GM13977 (cell line): ENCODE measurements around the gene CDH7.

Source experiments
- DNase-seq: peaks from one replicate; pipeline ENCODE4 v3.0.0; 2012; ENCODE audit warnings: low spot score
- in situ Hi-C: fragments of 300-500 bp; cut with MboI; formaldehyde crosslinking; loops from one replicate; pipeline ENCODE4 v1.12.0; 2022; ENCODE audit warnings: low sequenced_read_pairs, low pct_unique_long_range_greater_than_20kb, mixed read lengths, inconsistent platforms; ENCODE audit not compliant: unreplicated experiment
- TF ChIP-seq, protein P1 (sequence below): IDR thresholded peaks from 2 replicates; pipeline ENCODE4 v1.5.1; 2012; ENCODE audit warnings: mild to moderate bottlenecking, control low read depth; ENCODE audit not compliant: insufficient read depth; ENCODE audit errors: extremely low read depth, missing control alignments

Gene CDH7

DNA sequence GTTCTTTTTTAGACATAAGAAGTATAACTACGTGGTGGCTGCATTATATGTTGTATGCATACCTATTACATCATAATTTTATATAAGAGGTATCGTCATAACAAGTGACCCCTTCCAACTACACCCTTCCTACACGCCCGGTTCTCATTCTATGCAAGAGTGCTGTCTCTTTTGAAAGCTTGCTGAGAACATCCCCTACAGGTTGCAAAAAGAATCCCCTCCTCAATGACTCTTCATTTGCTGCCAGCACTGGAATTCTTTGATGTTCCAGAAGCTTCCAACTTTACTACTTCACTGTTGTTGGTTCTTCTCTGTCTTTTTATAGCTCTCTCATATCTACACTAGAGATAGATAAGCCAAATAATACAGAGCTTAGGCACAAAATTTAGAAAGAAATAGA lies 66.4 kb downstream of the CDH7 start:
- DNase-seq = no peak
- in situ Hi-C loops = no loop called here
- TF ChIP-seq, protein P1, sequence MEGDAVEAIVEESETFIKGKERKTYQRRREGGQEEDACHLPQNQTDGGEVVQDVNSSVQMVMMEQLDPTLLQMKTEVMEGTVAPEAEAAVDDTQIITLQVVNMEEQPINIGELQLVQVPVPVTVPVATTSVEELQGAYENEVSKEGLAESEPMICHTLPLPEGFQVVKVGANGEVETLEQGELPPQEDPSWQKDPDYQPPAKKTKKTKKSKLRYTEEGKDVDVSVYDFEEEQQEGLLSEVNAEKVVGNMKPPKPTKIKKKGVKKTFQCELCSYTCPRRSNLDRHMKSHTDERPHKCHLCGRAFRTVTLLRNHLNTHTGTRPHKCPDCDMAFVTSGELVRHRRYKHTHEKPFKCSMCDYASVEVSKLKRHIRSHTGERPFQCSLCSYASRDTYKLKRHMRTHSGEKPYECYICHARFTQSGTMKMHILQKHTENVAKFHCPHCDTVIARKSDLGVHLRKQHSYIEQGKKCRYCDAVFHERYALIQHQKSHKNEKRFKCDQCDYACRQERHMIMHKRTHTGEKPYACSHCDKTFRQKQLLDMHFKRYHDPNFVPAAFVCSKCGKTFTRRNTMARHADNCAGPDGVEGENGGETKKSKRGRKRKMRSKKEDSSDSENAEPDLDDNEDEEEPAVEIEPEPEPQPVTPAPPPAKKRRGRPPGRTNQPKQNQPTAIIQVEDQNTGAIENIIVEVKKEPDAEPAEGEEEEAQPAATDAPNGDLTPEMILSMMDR = no peak

DNA sequence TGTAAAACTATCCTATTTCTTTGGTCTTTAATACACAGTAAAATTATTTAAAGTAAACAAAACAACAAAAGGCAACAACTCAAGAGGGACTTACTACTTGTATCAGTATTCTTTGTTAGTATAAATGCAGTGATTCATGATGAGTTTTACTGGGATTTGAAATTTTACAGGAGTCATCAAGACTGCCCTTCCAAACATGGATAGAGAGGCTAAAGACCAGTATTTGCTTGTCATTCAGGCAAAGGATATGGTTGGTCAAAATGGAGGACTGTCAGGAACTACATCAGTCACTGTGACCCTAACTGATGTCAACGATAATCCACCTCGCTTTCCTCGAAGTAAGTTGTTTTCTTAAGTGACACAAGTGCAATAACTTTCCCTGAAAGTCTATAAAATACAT lies 71.1 kb downstream of the CDH7 start:
- TF ChIP-seq, protein P1 = no peak
- DNase-seq = no peak
- in situ Hi-C loops = no loop called here

DNA sequence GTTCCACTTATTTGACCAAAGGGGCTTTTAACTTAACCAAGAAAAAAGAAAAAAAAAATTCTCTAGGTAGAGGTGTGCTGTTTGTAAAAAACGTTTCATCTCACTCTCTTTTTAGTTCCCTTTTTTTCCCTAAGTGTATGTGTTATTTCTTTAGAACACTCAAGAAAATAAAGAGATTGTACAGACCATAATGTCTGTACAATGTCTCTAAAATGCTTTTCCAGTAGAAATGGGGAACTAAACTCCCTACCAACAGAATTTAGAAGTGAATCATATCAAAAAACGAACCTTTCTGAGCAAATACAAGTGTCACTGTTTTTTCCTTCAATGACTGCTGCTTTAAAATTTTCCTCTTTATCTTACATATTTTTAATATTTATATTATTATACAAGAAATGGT lies 72.0 kb downstream of the CDH7 start:
- in situ Hi-C loops = no loop called here
- TF ChIP-seq, protein P1 = no peak
- no peak for DNase-seq

DNA sequence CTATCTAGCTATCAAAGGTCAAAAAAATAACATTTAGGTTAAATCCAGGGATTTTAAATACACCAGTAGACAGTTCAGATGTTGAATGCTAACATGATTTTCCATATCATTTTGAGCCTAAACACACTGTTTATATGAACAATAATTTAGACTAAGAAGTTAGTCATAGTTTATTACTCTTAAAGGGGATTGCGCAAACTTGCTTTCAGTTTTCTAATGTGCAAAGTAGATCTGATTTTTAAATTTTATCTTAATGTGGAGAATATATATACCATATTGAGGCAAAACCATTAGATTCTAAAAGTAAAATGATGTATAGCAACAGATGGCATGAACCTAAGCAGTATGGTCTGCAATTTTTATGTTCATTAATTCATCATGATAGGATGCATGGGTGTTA lies 76.6 kb downstream of the CDH7 start:
- in situ Hi-C loops = no loop called here
- DNase-seq = no peak
- TF ChIP-seq, protein P1 = no peak

GRCh38 chr18:65835881-65836280 lies 85.1 kb downstream of the CDH7 start:
- TF ChIP-seq, protein P1 = no peak
- DNase-seq = no peak
- in situ Hi-C loops = no loop called here

DNA sequence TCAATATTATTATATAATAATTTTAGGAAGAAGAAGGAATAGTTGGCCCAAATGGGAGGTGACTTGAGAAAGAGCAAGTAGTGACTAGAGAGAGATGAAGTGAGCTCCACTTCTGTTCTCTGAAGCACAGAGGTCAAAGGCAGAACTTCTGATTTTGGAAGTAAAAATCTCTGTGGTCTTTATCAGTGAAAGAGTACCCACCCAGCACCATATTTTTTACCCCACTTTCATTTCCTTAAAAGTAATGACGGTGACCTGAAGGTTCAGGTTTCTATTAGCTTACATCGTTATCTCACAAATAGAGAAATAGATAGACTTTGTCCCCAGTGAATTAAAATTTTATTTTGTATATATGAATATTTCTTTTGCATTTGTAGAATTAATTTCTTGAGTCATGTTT lies 95.3 kb downstream of the CDH7 start:
- TF ChIP-seq, protein P1 = no peak
- no peak for DNase-seq
- in situ Hi-C loops = no loop called here

- in situ Hi-C loops = no loop called here
- TF ChIP-seq, protein P1 = no peak
- DNase-seq = no peak
Measured at GRCh38 chr18:65852273-65852672, 101.5 kb downstream of the CDH7 start.
